ENCODE results near the gene MARVELD3.

GRCh38 chr16:71666264-71666663 is 40.3 kb downstream of the MARVELD3 start:
- no peak for TF ChIP-seq CTCF (IDR thresholded peaks at IDR 0.05)
- TF ChIP-seq POLR2A (IDR thresholded peaks at IDR 0.05): no peak
- TF ChIP-seq POLR2AphosphoS5 (IDR thresholded peaks at IDR 0.05): no peak
